Heart left ventricle (tissue), 13 donors: Measurements from ENCODE around the gene POLR2J.

Experiments
- CTCF ChIP-seq, 12 donors: fragments of 200-600 bp; sonication (generic) in 4 of 12; IDR thresholded peaks; one replicate each; pipeline versions ENCODE4 v1.5.0 to v1.8.0; 2018 to 2022; ENCODE audit warnings: antibody characterized with exemption in 12 of 12, mild to moderate bottlenecking in 5 of 12
- POLR2A ChIP-seq, 2 donors: fragments of 450-650 bp; IDR thresholded peaks; one replicate each; pipeline ENCODE4 v1.6.1; 2017; ENCODE audit warnings: antibody characterized with exemption in 2 of 2, mild to moderate bottlenecking in 2 of 2, moderate library complexity in 2 of 2
- donor health status: ischemic (EF 13 %, LVEDD 7.1; RV severe dilation, severe dysfunction).
- donor health status: DM: no; HTN: yes; CAD: no.
- donor health status: DM: no; HTN: no; CAD: no.
- donor health status: ischemic (EF 25% LVEDD 6.9; RV normal size, moderate dysfunction).
- donor health status: ischemic (EF 25% LVEDD 5.7; RV mildly dilated, moderate dysfunction).
- donor health status: ischemic (EF 35%, LVEDD 5.7; RV mildly dilated, moderate dysfunction).
- donor health status: nonischemic (EF 11% LVEDD 7.7; RV severe dilation, severe dysfunction).
- donor health status: DM: yes; HTN: yes; CAD: no.
- donor health status: PGD.
- donor health status: ischemic (EF 29% LVEDD 5.4; RV normal size, mild dysfunction).
- donor health status: nonischemic (EF 23%, LVEDD 6.1; RV moderate dilation, normal function).

- TF ChIP-seq CTCF (IDR thresholded peaks at IDR 0.05): no peak
- no peak for TF ChIP-seq POLR2A (IDR thresholded peaks at IDR 0.05)
Observed at GRCh38 chr7:102424129-102424551, 54.6 kb downstream of the POLR2J start.
